ENCODE measurements around the gene COX8C.

DNA sequence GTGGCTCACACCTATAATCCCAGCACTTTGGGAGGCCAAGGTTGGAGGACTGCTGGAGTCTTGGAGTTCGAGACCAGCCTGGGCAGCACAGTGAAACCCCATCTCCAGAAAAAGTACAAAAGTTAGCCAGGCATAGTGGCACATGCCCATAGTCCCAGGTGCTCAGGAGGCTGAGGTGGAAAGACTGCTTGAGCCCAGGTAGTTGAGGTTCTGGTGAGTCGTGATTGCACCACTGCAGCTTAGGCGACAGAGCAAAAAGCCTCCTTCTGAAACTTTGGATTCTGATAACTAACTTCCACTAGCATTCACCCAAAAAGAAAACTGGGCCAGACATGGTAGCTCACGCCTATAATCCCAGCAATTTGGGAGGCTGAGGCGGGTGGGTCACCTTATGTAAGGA lies 20.8 kb upstream of the COX8C start:
- TF ChIP-seq MYC (IDR thresholded peaks at IDR 0.05; ENCODE audit: borderline replicate concordance, low read length) (no peak), MAFK (IDR thresholded peaks at IDR 0.05; ENCODE audit: partially characterized antibody) (no peak), RFX5 (IDR thresholded peaks at IDR 0.05) (no peak), POLR2A (IDR thresholded peaks at IDR 0.05; ENCODE audit: low read length) (no peak), MAZ (IDR thresholded peaks at IDR 0.05; ENCODE audit: borderline replicate concordance, low read depth, low read length) (no peak), NFE2L2 (conservative IDR thresholded peaks at IDR 0.05; ENCODE audit: low read length) (no peak), CBX2 (IDR thresholded peaks at IDR 0.05; ENCODE audit: borderline replicate concordance, low read depth) (no peak), ZNF302 (CRISPR knock-in tag; IDR thresholded peaks at IDR 0.05) (no peak)
- TF ChIP-seq, protein P1, sequence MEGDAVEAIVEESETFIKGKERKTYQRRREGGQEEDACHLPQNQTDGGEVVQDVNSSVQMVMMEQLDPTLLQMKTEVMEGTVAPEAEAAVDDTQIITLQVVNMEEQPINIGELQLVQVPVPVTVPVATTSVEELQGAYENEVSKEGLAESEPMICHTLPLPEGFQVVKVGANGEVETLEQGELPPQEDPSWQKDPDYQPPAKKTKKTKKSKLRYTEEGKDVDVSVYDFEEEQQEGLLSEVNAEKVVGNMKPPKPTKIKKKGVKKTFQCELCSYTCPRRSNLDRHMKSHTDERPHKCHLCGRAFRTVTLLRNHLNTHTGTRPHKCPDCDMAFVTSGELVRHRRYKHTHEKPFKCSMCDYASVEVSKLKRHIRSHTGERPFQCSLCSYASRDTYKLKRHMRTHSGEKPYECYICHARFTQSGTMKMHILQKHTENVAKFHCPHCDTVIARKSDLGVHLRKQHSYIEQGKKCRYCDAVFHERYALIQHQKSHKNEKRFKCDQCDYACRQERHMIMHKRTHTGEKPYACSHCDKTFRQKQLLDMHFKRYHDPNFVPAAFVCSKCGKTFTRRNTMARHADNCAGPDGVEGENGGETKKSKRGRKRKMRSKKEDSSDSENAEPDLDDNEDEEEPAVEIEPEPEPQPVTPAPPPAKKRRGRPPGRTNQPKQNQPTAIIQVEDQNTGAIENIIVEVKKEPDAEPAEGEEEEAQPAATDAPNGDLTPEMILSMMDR (IDR thresholded peaks at IDR 0.05), result no peak
- TF ChIP-seq, protein P2, sequence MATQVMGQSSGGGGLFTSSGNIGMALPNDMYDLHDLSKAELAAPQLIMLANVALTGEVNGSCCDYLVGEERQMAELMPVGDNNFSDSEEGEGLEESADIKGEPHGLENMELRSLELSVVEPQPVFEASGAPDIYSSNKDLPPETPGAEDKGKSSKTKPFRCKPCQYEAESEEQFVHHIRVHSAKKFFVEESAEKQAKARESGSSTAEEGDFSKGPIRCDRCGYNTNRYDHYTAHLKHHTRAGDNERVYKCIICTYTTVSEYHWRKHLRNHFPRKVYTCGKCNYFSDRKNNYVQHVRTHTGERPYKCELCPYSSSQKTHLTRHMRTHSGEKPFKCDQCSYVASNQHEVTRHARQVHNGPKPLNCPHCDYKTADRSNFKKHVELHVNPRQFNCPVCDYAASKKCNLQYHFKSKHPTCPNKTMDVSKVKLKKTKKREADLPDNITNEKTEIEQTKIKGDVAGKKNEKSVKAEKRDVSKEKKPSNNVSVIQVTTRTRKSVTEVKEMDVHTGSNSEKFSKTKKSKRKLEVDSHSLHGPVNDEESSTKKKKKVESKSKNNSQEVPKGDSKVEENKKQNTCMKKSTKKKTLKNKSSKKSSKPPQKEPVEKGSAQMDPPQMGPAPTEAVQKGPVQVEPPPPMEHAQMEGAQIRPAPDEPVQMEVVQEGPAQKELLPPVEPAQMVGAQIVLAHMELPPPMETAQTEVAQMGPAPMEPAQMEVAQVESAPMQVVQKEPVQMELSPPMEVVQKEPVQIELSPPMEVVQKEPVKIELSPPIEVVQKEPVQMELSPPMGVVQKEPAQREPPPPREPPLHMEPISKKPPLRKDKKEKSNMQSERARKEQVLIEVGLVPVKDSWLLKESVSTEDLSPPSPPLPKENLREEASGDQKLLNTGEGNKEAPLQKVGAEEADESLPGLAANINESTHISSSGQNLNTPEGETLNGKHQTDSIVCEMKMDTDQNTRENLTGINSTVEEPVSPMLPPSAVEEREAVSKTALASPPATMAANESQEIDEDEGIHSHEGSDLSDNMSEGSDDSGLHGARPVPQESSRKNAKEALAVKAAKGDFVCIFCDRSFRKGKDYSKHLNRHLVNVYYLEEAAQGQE (IDR thresholded peaks at IDR 0.05), result no peak
- TF ChIP-seq, protein P3, sequence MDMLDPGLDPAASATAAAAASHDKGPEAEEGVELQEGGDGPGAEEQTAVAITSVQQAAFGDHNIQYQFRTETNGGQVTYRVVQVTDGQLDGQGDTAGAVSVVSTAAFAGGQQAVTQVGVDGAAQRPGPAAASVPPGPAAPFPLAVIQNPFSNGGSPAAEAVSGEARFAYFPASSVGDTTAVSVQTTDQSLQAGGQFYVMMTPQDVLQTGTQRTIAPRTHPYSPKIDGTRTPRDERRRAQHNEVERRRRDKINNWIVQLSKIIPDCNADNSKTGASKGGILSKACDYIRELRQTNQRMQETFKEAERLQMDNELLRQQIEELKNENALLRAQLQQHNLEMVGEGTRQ (IDR thresholded peaks at IDR 0.05), result no peak
- TF ChIP-seq, protein P4, sequence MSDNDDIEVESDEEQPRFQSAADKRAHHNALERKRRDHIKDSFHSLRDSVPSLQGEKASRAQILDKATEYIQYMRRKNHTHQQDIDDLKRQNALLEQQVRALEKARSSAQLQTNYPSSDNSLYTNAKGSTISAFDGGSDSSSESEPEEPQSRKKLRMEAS (IDR thresholded peaks at IDR 0.05), result no peak
